ENCODE results near the gene CAV2.

Gene CAV2

DNA sequence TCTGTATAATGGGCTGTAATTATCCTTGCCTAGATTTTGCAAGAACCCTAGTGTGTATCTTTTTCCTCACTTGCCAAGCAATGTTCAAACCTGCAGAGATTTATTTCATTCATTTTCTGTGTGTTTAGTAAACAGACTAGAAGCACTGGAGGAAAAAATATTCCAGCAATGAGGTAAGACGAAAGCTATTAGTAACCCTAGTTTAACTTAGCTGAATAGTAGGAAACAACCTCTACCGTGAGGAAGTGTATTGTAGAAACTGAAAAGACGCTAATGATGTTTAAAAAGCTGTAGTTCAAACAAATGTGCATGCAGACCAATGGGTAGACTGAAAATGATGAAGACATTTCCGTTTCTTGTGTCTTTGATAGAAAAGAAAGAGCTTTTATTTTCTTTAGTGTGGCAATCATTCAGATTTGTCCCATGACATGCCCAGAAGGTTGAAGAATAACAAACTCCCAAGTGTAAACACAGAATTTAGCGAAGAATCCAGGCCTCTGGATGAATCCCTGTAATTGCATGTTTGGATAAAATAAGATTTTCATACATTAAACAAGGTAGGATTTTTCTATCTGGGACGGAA is 46.0 kb downstream of the CAV2 start:
- no peak for DNase-seq (ENCODE audit: low read depth in 1 of 2, low spot score in 1 of 2)

DNA sequence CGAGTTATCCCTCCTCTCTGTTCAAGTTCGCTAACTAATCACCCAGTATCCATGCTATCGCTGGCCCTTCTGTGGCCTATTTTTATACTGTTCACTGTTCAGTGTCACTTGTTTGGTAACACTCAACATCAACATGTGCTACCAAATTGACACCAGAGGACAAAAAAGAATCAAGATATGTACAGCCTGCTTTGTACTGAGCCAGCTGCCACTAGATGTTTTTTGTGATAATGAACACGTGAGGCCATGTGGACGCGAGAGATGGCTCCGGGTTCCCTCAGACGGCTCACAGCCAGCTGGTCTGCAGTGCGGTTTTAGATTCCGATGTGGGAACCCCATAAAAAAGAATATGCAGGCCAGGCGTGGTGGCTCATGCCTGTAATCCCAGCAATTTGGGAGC is 46.5 kb downstream of the CAV2 start:
- DNase-seq (ENCODE audit: low read depth in 1 of 2, low spot score in 1 of 2) = no peak

DNA sequence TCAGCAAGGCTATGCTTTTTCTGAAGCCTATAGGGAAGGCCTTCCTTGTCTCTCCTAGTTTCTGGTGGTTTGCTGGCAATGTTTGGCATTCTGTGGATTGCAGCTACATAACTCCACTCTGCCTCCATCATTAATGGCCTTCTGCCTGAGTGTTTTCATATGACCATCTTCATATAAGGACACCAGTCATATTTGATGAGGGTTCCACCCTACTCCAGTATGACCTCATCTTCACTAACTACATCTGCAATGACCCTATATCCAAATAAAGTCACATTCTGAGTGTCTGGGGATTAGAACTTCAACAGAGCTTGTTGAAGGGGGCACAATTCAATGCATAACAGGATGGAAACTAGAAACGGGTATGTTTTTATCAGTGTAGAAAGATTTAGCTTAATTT is 47.4 kb downstream of the CAV2 start:
- DNase-seq (ENCODE audit: low read depth in 1 of 2, low spot score in 1 of 2) = no peak

DNA sequence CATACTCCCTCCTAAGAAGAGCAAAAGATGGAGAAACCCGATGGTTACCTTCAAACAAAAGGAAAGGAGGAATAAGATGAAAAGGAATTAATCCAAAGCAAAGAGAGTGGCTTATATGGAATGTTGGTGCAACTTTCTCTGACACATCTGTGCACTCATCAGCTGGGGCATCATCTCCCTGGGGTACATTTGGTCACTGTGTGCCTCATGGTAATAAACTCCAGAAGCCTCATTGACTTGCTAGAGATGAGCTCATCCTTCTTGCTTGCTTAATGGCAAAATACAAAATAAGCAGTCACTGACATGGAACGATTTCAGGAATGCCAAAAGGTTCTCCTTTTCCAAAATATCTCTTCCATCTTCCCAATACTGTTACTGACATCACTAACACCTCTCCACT is 47.8 kb downstream of the CAV2 start:
- DNase-seq (ENCODE audit: low read depth in 1 of 2, low spot score in 1 of 2) = no peak

DNA sequence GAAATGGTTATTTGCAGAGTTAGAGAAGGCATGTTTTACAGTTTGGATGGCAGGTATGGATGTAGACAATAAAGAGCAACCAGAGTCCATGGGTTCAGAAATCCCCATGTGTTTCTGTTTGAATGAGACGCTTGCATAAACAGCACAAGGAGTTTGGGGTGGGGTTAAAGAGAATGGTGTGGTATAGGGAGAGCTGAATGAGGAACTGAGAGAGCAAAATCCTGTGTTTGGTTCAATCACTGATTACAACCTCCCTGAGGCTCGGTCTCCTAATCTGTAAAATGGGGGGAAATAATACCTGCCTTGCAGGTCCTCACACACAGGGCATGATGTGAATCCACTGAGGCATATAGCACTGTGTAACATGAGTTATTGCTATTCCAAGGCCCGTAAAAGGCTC is 49.0 kb downstream of the CAV2 start:
- DNase-seq (ENCODE audit: low read depth in 1 of 2, low spot score in 1 of 2) = no peak

DNA sequence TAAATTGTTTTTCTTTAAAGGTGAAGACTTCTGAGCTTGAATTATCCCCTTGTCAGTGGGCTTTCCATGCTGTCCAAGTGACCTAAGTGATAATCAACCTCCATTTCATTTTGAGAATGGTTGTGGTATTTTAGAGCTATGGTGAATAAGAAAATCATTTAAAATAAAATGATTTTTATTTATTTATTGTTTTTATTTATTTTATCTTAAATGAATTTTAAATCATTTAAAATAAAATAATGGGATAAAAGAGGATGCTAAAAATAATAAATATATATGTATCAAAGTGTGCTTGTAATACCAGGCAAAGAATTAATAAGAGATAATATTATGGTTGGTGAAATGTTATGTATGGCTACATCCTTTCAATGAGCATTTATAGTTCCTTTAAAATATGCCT is 49.8 kb downstream of the CAV2 start:
- no peak for DNase-seq (ENCODE audit: low read depth in 1 of 2, low spot score in 1 of 2)

DNA sequence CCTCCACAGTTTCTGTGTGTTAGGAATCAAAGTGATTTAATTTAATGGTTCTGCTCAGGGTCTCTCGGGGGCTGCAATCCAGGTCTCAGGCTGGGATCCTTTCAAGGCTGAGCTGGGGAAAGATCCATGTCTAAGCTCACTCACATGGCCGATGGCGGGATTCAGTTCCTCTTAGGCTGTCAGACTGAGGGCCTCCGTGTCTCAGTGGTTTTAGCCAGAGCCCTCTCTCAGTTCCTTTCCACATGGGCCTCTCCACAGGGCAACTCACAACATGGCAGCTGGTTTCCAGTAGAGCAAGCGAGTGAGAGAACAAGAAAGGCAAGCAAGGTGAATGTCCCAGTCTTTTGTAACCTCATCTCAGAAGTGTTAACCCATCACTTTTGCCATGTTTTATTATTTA is 52.2 kb downstream of the CAV2 start:
- DNase-seq (ENCODE audit: low read depth in 1 of 2, low spot score in 1 of 2) = no peak

DNA sequence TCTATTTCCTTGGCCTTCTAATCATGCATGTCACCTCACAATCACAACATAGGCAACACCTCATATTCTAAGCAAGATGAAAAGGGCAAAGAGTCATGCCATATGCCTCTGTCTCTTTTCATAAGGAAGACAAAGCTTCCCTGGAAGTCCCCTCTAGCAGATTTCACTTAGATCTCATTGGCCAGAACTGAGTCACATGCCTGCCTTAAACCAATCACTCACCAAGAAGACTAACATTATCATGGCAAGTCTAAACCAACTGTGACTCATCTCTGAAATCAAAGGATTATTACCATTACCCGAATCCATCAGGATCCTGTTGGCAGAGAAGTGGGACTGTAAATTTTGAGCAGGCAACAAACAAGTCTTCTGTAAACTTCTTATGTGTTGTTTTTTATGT is 53.1 kb downstream of the CAV2 start:
- DNase-seq (ENCODE audit: low read depth in 1 of 2, low spot score in 1 of 2) = no peak

DNA sequence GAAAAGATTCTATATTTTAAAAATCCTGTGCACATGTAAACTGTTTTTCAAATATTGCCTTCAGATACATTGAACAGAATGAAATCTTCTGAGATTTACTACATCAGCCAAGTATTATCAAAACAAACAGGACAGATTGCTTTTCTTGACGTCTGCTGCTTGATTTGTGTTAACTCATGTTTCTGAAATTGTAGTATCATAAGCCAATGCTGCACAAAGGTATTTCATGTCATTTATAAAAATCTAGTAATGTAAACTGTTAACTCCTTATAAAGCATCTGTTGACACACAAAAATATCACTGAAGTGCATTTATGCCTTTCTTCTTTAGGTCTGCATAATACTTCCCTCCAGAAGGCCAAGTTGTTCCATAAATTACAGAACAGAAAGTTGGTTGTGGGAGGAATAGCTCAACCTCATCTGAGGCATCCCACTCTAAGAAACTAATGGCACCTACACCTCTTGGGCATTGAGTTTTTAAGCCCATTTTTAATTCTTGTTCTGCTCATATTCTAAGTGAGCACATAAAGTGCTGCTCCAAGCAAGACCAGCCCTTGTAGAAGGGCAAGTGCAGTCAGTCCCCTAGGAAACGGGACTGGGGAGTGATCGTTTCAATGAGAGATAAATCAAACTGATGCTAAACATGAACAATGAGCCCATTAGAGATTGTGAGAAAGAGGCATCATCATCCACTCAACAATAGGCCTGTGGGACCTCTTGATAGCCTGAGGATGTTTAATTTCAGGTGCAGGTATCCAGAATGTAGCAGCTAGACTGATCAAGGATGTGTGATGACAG is 53.8 kb downstream of the CAV2 start:
- no peak for DNase-seq (ENCODE audit: low read depth in 1 of 2, low spot score in 1 of 2)

DNA sequence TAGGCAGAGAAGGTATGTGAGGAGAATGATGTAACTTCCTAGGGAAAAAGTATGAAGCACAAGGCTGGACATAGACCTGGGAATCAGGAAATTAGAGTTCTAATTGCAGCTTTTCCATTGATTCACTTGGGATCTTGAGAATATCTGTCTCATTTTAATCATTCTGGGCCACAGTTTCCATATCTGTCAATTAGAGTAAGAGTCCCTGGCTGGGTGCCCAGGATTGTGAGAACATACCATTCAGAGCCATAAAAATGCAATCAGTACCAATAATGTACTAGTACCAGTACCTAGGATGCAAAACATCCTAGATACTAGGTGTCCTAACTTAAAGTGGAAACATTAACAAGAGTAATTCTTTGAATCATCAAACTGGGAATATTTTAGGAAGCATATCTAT is 54.9 kb downstream of the CAV2 start:
- no peak for DNase-seq (ENCODE audit: low read depth in 1 of 2, low spot score in 1 of 2)

DNA sequence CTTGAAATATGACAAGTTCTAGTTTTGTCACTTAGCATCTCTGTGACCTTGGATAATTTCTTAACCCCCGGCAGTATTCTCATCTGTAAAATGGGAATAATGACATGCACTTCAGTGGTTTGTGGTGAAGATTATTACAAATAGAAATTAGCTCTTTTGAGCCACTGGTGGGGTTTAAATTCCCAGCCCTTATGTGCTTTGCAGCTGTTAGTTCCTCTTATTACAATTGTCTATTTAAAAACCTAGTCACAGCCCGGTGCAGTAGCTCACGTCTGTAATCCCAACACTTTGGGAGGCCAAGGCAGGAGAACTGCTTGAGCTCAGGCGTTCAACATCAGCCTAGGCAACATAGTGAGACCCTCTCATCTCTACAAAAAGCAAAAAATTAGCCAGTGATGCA is 55.4 kb downstream of the CAV2 start:
- no peak for DNase-seq (ENCODE audit: low read depth in 1 of 2, low spot score in 1 of 2)

DNA sequence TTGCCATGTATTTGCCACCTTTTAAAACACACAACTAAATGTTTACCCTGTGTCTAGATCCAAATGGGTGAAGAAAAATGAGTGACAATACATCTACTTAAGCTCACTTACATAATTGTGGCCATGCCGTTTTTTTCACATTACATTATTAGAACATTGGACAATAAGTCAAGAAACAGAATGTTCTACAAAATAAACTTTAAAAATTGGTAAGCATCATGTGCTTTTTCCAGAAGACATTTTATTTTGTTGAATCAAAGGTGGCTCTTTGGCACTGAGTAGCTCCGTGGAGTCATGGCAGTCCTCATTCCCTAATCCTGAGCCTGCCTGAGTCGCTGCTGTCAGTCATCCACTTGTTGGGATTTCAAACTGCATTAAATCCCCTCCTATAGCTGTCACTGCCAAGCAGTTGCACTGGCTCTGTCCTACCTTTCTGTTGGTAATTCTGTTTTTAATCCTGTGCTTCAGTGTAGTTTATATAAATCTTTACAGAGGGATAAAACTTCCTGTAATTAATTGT is 57.6 kb downstream of the CAV2 start:
- DNase-seq (ENCODE audit: low read depth in 1 of 2, low spot score in 1 of 2) = no peak

DNA sequence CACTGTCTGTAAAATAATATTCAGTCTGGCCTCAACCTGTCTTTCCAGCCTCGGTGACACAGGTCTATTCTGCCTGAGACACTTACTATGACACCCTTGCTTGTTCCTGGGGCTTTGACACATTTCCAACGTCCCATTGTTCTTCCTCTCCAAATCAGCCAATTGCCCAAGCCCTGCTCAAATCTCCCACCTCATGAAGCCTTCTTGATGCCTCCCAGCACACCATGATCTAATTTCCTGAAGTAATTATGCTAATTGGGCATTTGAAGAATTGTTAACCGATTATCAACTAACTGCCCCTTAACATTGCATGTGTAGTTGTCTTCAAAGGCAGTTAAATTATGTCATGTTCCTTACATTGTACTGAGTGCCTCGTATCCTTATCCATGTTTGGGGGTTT is 58.4 kb downstream of the CAV2 start:
- DNase-seq (ENCODE audit: low read depth in 1 of 2, low spot score in 1 of 2) = no peak

All from stimulated activated CD4-positive, alpha-beta T cell treated with anti-CD3 and anti-CD28 coated beads, Interleukin-15, amount 100 ng/mL, for 1 hour (primary cell).